Measurements from ENCODE around the gene CAMP.
A peak's percentile ranks its signal among the peaks of the same experiment; 100 is the strongest.

Gene CAMP

GRCh38 chr3:48185129-48185528, 38.2 kb upstream of the CAMP start:
- no peaks in the 10 kb centered on the region for H3K27me3 Mint-ChIP-seq (ENCODE audit: low read depth)
- H3K9me3 Mint-ChIP-seq: no peaks in the 10 kb centered on the region
- H3K36me3 Mint-ChIP-seq (ENCODE audit: low read depth): peaks cover 42% of the 10 kb centered on the region
- TF ChIP-seq, protein P1, sequence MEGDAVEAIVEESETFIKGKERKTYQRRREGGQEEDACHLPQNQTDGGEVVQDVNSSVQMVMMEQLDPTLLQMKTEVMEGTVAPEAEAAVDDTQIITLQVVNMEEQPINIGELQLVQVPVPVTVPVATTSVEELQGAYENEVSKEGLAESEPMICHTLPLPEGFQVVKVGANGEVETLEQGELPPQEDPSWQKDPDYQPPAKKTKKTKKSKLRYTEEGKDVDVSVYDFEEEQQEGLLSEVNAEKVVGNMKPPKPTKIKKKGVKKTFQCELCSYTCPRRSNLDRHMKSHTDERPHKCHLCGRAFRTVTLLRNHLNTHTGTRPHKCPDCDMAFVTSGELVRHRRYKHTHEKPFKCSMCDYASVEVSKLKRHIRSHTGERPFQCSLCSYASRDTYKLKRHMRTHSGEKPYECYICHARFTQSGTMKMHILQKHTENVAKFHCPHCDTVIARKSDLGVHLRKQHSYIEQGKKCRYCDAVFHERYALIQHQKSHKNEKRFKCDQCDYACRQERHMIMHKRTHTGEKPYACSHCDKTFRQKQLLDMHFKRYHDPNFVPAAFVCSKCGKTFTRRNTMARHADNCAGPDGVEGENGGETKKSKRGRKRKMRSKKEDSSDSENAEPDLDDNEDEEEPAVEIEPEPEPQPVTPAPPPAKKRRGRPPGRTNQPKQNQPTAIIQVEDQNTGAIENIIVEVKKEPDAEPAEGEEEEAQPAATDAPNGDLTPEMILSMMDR (IDR thresholded peaks at IDR 0.05; ENCODE audit: unreplicated experiment in 3 of 3): no peak
- peaks cover 10% of the 10 kb centered on the region for H3K4me1 Mint-ChIP-seq
- H3K27ac Mint-ChIP-seq: no peak overlapping the region
- H3K4me3 Mint-ChIP-seq: peak overlapping the region in 2 of 3 experiments; percentile 31 to 53

DNA sequence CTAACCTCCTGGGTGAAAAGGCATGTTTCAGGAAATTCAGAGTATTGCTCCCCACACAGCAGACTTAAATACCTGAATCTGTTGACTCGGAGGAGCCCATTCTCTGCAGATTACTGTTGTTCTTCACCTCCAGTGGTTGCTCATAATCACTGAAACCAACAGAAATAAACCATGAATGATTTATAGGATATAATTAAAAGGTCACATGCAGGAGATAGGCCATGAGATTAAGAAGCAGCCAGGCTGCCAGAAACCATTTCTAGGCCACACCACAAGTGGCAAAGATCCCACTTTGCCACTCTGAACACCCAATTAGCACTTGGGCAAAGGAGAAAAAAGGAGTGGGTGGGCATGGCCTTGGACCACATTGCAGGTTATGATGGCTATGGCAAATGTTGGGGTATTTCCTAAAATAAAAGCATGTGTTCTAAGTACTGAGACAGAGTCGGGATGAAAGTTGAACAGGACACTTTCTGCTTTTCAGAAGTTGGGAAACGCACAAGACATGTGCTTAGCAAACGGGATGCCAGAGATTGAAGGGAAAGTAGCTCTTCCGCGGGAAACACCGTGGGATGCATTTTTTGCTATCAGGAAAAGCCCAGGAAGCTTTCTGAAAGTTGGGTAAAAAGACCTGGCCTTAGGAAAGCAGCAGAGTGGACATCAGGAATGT, 36.5 kb upstream of the CAMP start:
- Mint-ChIP-seq H3K4me1 (peaks cover 10% of the 10 kb centered on the region), H3K27me3 (ENCODE audit: low read depth) (no peaks in the 10 kb centered on the region), H3K36me3 (ENCODE audit: low read depth) (peaks cover 29% of the 10 kb centered on the region)

DNA sequence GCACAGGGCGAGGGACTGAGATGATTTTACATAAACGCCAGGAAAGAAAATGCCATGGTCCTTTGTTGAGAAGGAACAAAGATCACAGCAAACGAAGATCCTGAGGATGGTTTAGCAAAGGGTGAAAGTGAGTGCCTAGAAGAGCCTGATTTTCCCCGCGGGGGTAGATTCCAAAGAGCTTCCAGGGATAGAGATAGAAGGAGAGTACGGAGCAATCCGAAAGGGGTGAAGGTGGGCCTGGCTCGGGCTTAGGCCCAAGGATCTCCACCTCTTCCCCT, 36.1 kb upstream of the CAMP start:
- H3K9me3 Mint-ChIP-seq: no peaks in the 10 kb centered on the region

More for the DNA sequence above, 36.5 kb upstream of the CAMP start:
- peak overlapping the region; percentile 91 to 96 (median 91) for H3K4me3 Mint-ChIP-seq
- TF ChIP-seq, protein P1 (IDR thresholded peaks at IDR 0.05; ENCODE audit: unreplicated experiment in 3 of 3): no peak
- H3K9me3 Mint-ChIP-seq: no peaks in the 10 kb centered on the region
- peak overlapping the region; percentile 56 to 87 (median 75) for H3K27ac Mint-ChIP-seq

DNA sequence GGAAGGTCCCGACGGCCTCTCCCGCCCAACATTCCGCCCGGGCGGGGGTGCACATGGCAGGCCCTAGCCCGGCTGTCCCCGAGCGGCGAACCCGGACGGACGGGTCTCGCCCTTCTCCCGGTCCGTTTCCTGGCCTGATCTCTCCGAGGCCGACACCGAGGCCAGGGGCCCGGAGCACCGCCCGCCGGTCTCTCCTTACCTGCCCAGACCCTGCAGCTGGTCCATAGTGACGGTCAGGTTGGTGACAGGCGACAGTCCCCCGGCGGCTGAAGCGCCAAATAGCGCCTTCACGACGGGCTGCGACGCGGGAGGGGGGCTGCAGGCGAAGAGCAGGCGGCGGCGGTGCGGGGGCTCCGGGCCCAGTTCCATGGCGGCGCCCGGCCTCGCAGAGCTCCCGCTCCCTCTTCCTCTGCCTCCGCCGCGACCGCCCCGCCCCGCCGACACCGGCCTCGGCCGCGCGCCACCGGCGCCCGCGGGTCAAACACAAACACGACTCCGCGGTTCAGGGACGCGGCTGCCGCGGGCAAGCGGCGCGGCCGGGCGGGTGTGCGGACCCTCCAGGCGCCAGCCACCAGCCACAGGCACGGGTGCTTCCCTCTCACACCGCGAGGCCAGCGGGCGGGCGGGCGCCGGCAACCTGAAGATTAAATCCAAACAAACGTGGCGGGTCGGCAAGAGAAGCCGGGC, 35.6 kb upstream of the CAMP start:
- Mint-ChIP-seq H3K4me3 (peak overlapping the region; percentile 91 to 97 (median 96)), H3K4me1 (peaks cover 10% of the 10 kb centered on the region), H3K27ac (peak overlapping the region; percentile 75 to 91 (median 84)), H3K27me3 (ENCODE audit: low read depth) (no peaks in the 10 kb centered on the region), H3K36me3 (ENCODE audit: low read depth) (peaks cover 20% of the 10 kb centered on the region), H3K9me3 (no peaks in the 10 kb centered on the region)
- TF ChIP-seq, protein P1 (IDR thresholded peaks at IDR 0.05; ENCODE audit: unreplicated experiment in 3 of 3): no peak

More for the DNA sequence above, 36.1 kb upstream of the CAMP start:
- Mint-ChIP-seq H3K36me3 (ENCODE audit: low read depth) (peaks cover 24% of the 10 kb centered on the region), H3K27ac (peak overlapping the region; percentile 56 to 87 (median 75)), H3K4me3 (peak overlapping the region; percentile 91 to 96 (median 91)), H3K4me1 (peaks cover 10% of the 10 kb centered on the region), H3K27me3 (ENCODE audit: low read depth) (no peaks in the 10 kb centered on the region)
- TF ChIP-seq, protein P1 (IDR thresholded peaks at IDR 0.05; ENCODE audit: unreplicated experiment in 3 of 3): no peak

DNA sequence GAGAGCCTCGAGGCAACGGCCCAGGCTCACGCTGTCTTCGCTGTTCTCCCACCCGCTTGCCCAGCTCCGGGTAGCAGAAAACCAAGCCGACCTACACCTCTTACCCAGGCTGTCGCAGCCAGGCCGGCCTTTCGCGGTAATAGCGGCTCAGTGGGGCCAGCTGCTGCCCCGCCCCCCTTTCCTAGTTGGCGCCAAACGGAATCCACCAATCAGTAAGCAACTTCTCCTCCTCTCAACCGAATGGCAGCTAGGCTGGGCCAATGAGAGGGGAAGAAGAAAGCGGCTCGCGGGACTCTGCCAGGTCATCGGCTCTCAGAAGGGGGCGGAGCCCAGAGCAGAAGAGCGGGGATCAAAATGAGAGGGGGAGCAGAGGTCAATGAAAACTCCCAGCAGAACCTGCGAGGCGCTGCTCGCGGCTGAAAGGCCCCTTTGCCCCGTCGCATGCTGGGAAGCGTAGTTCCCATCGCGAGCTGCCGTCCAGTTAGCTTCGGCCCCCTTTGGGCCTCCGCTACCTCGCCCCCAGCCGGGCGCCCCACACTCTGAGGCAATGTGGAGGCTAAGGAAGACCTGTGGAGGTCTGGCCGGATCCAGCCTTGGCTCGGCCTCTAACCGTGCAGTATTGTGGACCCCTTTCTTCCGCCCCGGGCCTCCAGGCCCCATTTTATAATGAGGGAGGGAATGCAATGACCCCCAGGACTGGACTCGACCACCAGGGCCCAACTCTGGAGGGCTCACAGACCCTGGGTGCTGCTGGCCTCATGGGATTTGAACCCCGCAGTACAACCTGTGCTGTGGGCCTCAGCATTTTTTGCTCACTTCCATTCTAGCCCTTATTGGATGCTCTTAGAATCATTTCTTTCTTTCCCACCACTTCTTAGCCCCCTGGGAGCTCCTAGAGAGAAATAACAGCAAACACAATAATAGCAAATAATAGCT, 34.8 kb upstream of the CAMP start, which contains the start of gene CDC25A:
TSS of gene CDC25A (minus strand) at position 152 of the 936 bp plus-strand sequence. CDS start 470 bp downstream, outside the sequence.
- peak within 1 kb of the TSS; percentile 91 to 97 (median 96) for H3K4me3 Mint-ChIP-seq
- TF ChIP-seq, protein P1 (IDR thresholded peaks at IDR 0.05; ENCODE audit: unreplicated experiment in 3 of 3): no peak
- H3K9me3 Mint-ChIP-seq: no peaks in the 10 kb centered on the region
- H3K4me1 Mint-ChIP-seq: peaks cover 10% of the 10 kb centered on the region
- no peaks in the 10 kb centered on the region for H3K27me3 Mint-ChIP-seq (ENCODE audit: low read depth)
- peak within 1 kb of the TSS; percentile 75 to 91 (median 84) for H3K27ac Mint-ChIP-seq
- H3K36me3 Mint-ChIP-seq (ENCODE audit: low read depth): peaks cover 11% of the 10 kb centered on the region

Data from nephron (organoid).